ENCODE data around the gene TRIM66. TPM values are rescaled to one million over a fixed set of nuclear protein-coding genes. Genes with fewer than 3 reads are reported as not detected.

Gene TRIM66
- total and polyA plus RNA-seq, 2 donors (not counting 1 experiment from before 2014, with no cell fraction given): 3.9 to 13.7 TPM

DNA sequence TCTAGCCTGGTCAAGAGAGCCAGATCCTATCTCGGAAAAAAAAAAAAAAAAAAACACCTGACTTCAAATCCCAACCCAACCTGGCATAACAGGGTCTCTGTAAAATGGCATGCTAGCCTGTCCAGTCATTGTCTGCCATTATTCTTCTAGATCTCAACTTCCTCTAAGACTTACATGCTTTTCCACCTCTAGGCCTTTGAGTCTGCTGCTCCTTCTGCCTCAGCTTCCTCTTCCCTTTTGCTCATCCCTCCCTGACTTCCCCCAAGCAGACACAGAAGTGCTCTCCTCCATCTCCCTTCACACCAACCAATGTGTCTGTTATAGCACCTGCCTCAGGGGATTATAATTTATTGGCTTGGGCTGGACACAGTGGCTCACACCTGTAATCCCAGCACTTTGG, 96.3 kb downstream of the TRIM66 start:
- Histone ChIP-seq H3K27me3 (ENCODE audit: control insufficient read depth, insufficient read depth, low read length) (no peaks in the 10 kb centered on the region), H3K4me1 (ENCODE audit: control insufficient read depth, extremely low read depth, insufficient read depth, low read length) (no peaks in the 10 kb centered on the region), H3K4me3 (replicated peaks in 1 of 4; ENCODE audit: control extremely low read depth in 1 of 4, insufficient read depth in 1 of 4, low read depth in 3 of 4, low read length in 4 of 4) (no peak overlapping the region), H4K20me1 (ENCODE audit: control insufficient read depth, extremely low read depth, insufficient read depth, low read length) (no peaks in the 10 kb centered on the region), H3K27ac (ENCODE audit: insufficient read depth, low read length) (no peak overlapping the region), H3K9me3 (ENCODE audit: control insufficient read depth, insufficient read depth, low read depth, low read length) (no peaks in the 10 kb centered on the region), H3K4me2 (ENCODE audit: extremely low read depth, insufficient read depth, low read length) (no peak overlapping the region), H3K36me3 (ENCODE audit: control insufficient read depth, insufficient read depth, low read length) (no peaks in the 10 kb centered on the region), H3K79me2 (ENCODE audit: control insufficient read depth, insufficient read depth, low read length) (no peaks in the 10 kb centered on the region), H3K9ac (ENCODE audit: insufficient read depth, low read length) (no peak overlapping the region), H2AFZ (ENCODE audit: low read length) (no peak overlapping the region)
- TF ChIP-seq, protein P1, sequence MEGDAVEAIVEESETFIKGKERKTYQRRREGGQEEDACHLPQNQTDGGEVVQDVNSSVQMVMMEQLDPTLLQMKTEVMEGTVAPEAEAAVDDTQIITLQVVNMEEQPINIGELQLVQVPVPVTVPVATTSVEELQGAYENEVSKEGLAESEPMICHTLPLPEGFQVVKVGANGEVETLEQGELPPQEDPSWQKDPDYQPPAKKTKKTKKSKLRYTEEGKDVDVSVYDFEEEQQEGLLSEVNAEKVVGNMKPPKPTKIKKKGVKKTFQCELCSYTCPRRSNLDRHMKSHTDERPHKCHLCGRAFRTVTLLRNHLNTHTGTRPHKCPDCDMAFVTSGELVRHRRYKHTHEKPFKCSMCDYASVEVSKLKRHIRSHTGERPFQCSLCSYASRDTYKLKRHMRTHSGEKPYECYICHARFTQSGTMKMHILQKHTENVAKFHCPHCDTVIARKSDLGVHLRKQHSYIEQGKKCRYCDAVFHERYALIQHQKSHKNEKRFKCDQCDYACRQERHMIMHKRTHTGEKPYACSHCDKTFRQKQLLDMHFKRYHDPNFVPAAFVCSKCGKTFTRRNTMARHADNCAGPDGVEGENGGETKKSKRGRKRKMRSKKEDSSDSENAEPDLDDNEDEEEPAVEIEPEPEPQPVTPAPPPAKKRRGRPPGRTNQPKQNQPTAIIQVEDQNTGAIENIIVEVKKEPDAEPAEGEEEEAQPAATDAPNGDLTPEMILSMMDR (conservative IDR thresholded peaks at IDR 0.05 in 1 of 2, IDR thresholded peaks at IDR 0.05 in 1 of 2; ENCODE audit: low read depth in 1 of 2, low read length in 2 of 2): no peak
- no peak for TF ChIP-seq EZH2 (IDR thresholded peaks at IDR 0.05; ENCODE audit: low read length, missing control alignments)
- DNase-seq (ENCODE audit: low read depth in 2 of 2): no peak

DNA sequence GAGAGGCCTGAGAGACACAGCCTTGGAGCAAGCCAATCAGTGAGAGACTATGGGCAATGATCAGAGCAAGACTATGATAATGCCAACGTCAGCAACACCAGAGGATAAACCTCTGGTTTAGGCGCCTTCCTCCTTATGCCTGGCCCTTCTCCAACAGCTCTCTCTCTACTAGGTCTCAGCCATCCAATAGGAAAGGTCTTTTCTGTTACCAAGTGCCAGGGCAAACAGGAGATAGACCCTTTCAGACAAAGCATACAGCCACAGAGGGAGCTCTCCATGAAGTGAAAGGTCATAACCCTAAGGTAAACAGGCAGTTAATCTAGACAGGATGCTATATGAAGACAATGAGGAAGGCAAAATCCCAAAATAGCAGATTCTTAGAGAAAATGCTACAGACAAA, 98.0 kb downstream of the TRIM66 start:
- Histone ChIP-seq H3K79me2 (ENCODE audit: control insufficient read depth, insufficient read depth, low read length) (no peaks in the 10 kb centered on the region), H3K36me3 (ENCODE audit: control insufficient read depth, insufficient read depth, low read length) (no peaks in the 10 kb centered on the region), H3K27me3 (ENCODE audit: control insufficient read depth, insufficient read depth, low read length) (no peaks in the 10 kb centered on the region), H3K9ac (ENCODE audit: insufficient read depth, low read length) (no peak overlapping the region), H4K20me1 (ENCODE audit: control insufficient read depth, extremely low read depth, insufficient read depth, low read length) (no peaks in the 10 kb centered on the region), H3K9me3 (ENCODE audit: control insufficient read depth, insufficient read depth, low read depth, low read length) (no peaks in the 10 kb centered on the region), H3K4me2 (ENCODE audit: extremely low read depth, insufficient read depth, low read length) (no peak overlapping the region), H3K4me1 (ENCODE audit: control insufficient read depth, extremely low read depth, insufficient read depth, low read length) (no peaks in the 10 kb centered on the region), H2AFZ (ENCODE audit: low read length) (no peak overlapping the region), H3K27ac (ENCODE audit: insufficient read depth, low read length) (no peak overlapping the region), H3K4me3 (replicated peaks in 1 of 4; ENCODE audit: control extremely low read depth in 1 of 4, insufficient read depth in 1 of 4, low read depth in 3 of 4, low read length in 4 of 4) (no peak overlapping the region)
- TF ChIP-seq, protein P1 (conservative IDR thresholded peaks at IDR 0.05 in 1 of 2, IDR thresholded peaks at IDR 0.05 in 1 of 2; ENCODE audit: low read depth in 1 of 2, low read length in 2 of 2): no peak
- TF ChIP-seq EZH2 (IDR thresholded peaks at IDR 0.05; ENCODE audit: low read length, missing control alignments): no peak
- no peak for DNase-seq (ENCODE audit: low read depth in 2 of 2)

DNA sequence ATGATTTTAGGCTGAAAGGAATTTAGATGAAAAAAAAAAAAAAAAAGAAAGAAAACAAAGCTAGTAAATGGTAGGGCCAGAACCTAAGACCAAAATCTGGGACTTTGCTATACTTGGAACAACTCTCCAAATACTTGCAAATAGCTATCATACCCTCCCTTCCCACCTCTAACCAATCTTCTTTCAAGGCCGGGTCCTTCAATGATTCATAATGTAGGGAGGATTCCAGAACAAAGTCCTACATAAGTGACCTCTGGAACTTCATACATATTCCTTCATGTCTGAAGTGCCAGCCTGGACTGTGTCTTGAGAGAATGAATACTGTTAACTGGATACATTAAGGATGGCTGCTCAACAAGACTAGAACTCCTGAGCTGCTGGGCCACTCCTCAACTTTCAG, 98.4 kb downstream of the TRIM66 start:
- no peaks in the 10 kb centered on the region for H4K20me1 ChIP-seq (ENCODE audit: control insufficient read depth, extremely low read depth, insufficient read depth, low read length)
- no peak overlapping the region for H3K4me2 ChIP-seq (ENCODE audit: extremely low read depth, insufficient read depth, low read length)
- H3K36me3 ChIP-seq (ENCODE audit: control insufficient read depth, insufficient read depth, low read length): no peaks in the 10 kb centered on the region
- H3K4me3 ChIP-seq (replicated peaks in 1 of 4; ENCODE audit: control extremely low read depth in 1 of 4, insufficient read depth in 1 of 4, low read depth in 3 of 4, low read length in 4 of 4): no peak overlapping the region
- H3K27me3 ChIP-seq (ENCODE audit: control insufficient read depth, insufficient read depth, low read length): no peaks in the 10 kb centered on the region
- H3K79me2 ChIP-seq (ENCODE audit: control insufficient read depth, insufficient read depth, low read length): no peaks in the 10 kb centered on the region
- peak in 1 of 2 donors; percentile 83 for DNase-seq (ENCODE audit: low read depth in 2 of 2)
- H3K27ac ChIP-seq (ENCODE audit: insufficient read depth, low read length): no peak overlapping the region
- no peak for TF ChIP-seq EZH2 (IDR thresholded peaks at IDR 0.05; ENCODE audit: low read length, missing control alignments)
- TF ChIP-seq, protein P1 (conservative IDR thresholded peaks at IDR 0.05 in 1 of 2, IDR thresholded peaks at IDR 0.05 in 1 of 2; ENCODE audit: low read depth in 1 of 2, low read length in 2 of 2): no peak
- no peak overlapping the region for H2AFZ ChIP-seq (ENCODE audit: low read length)
- no peaks in the 10 kb centered on the region for H3K4me1 ChIP-seq (ENCODE audit: control insufficient read depth, extremely low read depth, insufficient read depth, low read length)
- no peaks in the 10 kb centered on the region for H3K9me3 ChIP-seq (ENCODE audit: control insufficient read depth, insufficient read depth, low read depth, low read length)
- no peak overlapping the region for H3K9ac ChIP-seq (ENCODE audit: insufficient read depth, low read length)

Measured in fibroblast of lung (primary cell).